Fibroblast of peridontal ligament (primary cell): Measurements from ENCODE around the gene LCN2.

Source experiments
- DNase-seq: peaks from one replicate; pipeline ENCODE4 v3.0.0-alpha.2; 2010; ENCODE audit errors: extremely low read depth

Gene LCN2

GRCh38 chr9:128193469-128194096, 44.3 kb downstream of the LCN2 start:
- DNase-seq: no peak

GRCh38 chr9:128201441-128202369, 52.5 kb downstream of the LCN2 start:
- no peak for DNase-seq

- DNase-seq: no peak
Measured at GRCh38 chr9:128202648-128203023, 53.4 kb downstream of the LCN2 start.
